D341Med (cell line): Measurements from ENCODE around the gene YRDC.
"Not testable (repeated sequence)": the region's sequence is repeated elsewhere in the genome, so short reads cannot be mapped to it uniquely, and the experiment has no call there.

ENCODE experiments used
- DNase-seq: peaks from one replicate; pipeline ENCODE4 v3.0.0; 2012; ENCODE audit warnings: low spot score

The YRDC gene

DNA sequence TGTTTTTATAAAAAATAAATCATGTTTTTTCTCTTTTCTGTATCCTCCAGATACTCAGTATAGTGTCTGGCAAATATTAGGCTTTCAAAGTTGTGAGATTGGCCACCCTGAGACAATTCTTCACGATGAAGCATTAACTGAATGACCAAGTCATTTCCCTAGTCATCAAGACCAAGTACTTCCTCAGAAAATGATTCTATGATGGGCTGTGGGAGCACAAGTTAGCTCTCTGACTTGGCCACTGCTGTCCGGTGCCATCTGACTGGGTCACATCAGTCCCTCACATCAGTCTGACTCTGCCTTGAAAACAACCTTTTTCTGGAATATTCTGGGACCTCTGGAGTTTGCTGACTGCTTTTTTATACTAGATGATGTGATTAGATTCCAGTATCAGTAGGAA lies 13.5 kb upstream of the YRDC start:
- DNase-seq, result no peak

DNA sequence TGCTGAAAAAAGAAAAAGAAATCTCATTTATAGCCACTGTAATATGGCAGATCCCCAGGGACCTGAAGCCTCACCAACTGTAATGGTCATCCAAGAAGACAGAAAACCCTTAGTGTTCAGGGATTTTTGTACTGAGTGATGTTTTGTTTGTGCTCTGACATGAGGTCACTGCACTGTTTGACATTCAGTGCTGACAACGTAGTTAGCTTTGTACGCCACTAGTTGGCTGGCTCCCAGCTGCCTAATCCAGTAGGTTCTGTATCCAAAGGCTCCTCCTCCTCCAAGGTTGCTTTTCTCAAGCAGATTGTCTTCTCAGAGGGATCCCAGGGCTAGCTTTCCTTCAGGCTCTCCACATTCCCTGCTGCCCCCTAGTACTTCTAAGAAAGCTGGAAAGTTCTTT lies 9.5 kb upstream of the YRDC start:
- no peak for DNase-seq

DNA sequence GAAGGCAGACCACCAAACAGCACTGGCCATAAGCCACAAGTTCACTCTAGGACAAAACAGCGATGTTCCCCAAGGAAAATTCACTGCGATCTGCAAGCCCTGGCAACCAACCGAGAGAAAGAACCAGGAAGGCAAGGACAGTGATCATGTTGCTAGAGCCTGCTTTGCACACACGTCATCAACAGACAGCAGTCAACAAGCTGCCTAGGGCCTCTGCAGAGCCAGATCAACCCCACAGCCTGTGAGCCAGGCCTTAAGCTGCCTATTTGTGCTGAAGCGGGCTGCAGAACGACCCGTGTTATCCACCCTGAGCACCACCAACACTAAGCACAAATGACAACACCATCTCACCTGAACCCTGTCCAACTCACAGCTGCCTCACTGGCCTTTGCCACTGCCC lies 6.2 kb upstream of the YRDC start:
- DNase-seq, result no peak

DNA sequence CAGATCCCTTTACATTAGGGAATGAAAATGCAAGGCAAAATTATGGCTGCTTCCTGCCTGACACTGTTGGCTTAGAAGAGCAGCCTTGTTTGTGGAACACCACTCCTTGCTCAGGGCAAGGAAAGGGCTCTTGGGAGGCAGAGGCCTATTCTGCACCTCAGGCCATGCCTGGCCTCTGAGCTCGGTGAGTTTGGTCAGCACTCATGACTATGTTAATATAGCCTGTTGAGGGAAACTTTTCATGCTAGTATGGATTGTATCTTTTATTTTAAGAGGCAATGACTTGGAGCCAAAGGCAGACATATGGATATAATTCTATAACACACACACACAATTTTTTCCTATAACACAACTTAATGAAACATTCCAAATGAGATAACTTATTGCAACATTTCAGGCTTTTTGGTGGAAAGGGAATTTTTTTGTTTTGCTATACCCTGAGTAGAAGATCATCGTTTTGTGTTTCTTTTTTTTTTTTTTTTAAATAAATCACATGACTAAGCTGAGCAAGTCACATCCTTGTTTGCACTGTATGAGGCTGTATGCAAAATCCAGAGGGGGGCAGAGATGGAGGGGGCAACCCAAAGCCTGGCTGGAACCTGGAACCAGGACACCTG lies 5.6 kb upstream of the YRDC start:
- DNase-seq, result no peak

DNA sequence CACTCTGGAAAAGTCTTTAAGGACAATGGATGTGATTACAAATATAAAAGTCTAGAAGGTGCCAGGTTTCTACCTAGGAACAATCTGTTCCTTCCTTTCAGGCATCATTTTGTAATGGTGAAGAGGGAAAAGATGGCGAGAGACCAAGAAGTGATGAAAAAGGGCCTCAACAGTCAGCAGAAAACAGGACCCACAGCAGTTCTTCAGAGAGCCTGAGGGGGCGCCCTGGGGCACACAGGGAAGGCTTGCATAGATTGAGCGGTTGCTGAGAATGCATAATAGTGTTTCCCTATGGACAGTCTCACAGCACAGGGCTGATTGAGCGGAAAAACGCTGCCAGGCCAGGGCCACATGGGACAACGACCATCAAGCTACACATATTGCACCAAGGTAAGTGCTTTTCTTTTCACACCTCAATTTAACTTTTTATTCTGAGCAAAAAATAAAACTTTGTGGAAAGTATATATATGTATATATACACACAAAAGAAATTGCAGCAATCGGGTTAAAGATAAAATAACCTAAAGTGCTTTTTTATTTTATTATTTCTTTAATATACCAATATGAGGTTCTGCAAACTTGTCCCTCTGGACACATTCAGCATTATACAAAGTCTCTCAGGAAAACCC lies 3.1 kb upstream of the YRDC start:
- DNase-seq, result peak; percentile 79

DNA sequence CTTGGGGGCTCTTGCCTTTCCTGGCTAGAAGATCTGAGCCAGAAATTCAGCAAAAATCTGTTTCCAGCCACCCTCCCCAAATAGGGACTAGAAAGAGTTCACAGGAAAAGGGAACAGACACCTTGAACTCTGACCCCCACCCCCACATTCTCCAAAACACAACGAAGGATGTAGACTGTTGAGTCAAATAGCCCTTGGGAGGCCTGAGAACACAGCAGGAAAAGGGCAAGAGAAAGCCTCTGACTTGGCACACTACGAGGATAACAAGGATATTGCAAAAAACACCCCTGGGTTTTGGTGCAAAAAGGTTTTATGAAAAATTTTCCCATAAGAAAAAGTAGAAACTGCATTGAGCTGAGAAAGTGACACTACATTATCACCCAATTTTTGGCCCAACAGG lies 1.9 kb upstream of the YRDC start:
- DNase-seq, result no peak

DNA sequence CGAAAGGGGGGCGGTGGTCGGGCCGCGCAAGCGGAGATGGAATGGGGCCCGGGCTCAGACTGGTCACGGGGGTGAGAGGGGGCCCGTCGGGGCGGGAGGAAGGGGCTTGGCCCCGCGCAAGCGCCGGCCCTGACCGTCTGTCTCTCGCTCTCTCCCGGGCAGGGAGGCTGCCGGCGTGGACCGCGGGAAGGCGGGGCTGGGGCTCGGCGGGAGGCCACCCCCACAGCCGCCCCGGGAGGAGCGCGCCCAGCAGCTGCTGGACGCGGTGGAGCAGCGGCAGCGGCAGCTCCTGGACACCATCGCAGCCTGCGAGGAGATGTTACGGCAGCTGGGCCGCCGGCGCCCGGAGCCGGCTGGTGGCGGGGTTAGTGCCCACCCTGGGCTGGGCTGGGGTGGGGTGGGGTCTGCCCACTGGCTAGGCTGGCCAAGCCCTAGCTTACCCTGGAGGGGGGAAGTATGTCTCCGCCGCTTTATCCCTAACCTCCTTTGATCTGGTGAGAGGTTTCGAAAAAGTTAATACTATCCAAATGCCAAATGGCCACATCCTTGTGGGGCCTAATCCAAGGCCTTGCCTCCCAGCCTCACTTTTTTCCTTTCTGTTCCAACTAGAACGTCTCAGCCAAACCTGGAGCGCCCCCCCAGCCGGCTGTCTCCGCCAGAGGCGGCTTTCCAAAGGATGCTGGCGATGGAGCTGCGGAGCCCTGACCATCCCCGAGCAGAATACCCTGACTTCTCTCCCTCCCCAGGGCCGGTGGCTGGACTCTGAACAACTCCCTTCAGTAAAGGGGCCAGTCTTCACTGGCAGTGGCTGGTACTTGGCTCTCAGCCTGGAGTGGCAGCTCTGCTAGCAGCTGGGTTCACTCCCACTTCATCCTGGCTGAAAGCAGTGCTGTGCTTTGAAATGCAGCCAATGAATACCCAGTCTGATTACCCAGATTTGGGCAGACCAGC lies 636 bp upstream of the YRDC start:
- peak; percentile 88 for DNase-seq

DNA sequence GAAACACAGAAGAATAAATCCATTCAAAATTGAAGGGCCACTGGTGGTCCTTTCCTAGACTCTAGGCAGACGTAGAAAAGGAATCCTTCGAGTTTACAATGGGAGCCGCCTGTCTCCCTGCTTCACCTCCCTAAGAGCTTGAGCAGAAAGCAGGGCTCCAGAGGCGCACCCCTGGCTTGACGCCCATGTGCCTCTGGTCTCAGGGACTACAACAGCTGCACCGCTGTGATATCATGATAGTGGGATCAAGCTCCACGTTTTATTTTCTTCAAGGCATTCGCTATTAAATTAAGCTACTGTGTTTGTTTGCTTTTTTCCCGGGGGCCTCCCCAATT lies 821 bp downstream of the YRDC start:
- no peak for DNase-seq

DNA sequence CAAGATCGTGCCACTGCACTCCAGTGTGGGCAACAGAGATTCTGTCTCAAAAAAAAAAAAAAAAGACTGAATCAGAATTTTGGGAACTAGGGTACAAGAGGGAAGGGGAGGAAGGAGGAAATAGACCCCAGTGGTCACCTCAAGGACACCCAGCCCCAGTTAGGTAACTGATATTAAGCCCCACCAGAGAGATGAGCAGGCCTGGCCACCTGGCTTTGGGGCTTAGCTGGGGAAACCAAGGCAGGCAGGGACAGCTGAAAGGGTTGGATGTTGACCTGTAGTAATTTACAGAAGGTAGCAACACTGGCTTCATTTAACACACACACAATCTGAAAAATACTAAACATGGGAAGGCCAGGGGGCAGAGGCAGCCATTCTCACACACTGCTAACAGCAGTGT lies 5.6 kb downstream of the YRDC start:
- DNase-seq, result no peak

DNA sequence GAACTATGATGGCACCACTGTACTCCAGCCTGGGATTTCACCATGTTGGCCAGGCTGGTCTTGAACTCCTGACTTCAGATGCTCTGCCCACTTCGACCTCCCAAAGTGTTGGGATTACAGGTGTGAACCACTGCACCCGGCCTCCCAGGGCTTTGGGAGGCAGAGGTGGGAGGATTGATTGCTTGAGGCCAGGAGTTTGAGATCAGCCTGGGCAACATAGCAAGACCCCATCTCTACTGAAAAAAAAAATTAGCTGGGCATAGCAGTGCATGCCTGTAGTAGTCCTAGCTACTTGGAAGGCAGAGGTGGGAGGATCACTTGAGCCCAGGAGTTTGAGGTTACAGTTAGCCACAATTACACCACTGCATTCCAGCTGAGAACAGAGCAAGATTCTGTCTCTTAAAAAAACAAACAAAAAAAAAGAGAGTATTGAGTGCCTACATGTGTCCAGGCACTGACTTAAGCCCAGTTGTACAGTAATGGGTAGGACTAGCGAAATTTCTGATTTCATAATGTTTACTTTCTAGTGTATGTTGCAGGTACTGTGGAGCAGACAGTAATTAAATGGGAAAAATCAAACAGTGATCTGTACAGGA lies 10.2 kb downstream of the YRDC start:
- no peak for DNase-seq

DNA sequence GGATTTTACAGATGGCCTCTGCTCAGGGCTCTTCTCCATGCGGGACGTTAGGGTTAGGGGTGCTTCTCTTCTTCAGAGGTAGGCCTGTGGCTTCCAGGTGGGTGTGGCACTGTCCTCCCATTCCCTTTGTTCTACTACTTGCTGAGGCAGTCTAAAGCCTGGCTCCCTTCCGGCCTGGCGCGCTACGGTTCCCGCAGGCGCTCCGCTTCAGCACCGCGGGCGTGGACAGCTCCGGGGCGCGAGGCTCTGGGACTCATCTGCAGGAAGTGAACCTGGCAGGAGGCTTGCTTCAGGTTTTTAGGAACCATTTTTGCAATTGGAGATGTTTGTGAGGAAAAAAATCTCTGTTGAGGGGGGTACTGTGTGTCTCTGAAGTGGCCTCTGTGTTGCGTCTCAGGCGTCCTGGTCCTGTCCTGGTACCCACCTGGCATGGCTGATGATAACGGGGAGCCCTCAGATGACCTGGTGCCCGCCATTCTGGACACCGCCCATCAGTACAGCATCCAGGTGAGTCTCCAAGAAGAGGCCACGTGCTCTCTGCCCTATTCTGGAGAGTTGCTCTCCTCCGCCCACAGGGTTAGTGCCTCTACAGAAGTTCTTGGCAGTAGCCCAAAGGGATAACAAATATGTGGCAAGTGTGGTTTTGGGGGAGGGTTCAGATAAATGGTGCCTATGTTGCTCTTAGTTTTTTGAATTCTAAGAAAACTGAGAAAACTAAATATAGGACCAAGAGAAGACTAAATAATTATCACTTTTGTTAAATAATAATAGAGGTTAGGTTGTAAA lies 12.5 kb downstream of the YRDC start:
- peak; percentile 48 for DNase-seq

DNA sequence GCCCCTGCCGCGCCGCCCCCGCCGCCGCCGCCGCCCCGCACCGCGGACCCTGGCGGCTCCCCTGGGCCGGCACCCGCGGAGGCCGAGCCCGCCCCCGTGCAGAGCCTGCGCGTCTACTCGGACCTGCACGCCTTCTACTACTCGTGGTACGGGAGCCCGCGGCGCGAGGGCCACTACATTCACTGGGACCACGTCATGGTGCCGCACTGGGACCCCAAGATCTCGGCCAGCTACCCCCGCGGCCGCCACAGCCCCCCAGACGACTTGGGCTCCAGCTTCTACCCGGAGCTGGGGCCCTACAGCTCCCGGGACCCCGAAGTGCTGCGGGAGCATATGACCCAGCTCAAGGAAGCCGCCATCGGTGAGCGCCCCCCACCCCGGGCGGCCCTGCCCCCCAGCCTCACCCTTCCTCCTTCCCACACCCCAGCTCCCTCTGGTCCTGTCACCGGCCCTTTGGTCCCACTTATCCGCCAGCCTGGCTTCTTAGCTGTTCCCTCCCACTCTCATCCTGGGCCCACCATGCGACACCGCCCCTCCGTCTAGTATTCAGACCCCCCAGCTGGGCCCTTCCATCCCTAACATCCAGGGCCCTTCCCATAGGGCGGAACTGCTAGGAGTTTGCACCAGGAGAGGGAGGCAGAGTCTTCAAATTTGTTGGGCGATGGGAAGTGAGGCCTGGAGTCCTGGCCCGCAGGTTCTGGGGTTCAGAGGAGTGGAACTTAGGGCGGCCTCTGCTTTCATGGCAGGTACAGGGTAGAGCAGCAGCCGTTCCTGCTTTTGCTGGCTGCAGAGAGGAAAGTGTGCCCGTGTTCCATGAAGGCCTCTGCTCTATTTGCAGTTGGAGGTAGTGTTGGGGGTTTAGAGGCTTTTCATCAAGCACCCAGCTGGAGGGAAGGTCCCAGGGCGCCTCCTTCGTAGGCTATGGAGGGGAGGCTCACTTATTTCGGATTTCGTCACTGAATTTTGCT lies 13.4 kb downstream of the YRDC start:
- DNase-seq, result peak; percentile 58

DNA sequence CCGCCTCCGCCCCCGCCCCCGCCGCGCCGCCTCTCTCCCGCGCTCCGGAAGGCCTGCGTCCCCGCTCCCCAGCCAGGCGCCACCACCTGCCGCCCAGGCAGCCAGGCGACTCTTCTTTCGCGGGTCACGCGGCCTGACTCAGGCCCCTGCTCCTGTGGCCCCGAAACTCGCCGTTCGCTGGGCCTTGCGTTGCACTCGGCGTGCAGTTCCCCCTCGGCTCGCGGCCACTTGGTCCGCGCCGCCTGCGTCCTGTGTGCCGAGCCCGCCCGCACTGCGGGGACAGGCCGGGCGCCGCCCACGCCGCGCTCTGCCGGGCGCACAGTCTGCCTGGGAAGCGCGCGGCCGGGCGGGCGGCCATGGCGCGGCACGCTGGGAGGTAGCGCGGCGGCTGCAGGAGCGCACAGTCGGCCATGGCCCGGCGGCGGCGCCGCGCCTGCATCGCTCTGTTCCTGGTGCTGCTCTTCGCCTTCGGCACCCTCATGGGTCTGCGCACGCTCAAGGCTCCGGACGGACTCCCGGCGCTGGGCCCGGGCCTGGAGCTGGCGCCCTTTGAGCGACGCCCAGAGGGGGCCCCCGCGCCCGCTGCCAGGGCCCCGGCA lies 14.1 kb downstream of the YRDC start, which contains the start of gene MANEAL:
MANEAL (plus strand) TSS at position 75 of the 599 bp plus-strand sequence; CDS start at position 411, 336 bp downstream.
- peak; percentile 87 for DNase-seq

DNA sequence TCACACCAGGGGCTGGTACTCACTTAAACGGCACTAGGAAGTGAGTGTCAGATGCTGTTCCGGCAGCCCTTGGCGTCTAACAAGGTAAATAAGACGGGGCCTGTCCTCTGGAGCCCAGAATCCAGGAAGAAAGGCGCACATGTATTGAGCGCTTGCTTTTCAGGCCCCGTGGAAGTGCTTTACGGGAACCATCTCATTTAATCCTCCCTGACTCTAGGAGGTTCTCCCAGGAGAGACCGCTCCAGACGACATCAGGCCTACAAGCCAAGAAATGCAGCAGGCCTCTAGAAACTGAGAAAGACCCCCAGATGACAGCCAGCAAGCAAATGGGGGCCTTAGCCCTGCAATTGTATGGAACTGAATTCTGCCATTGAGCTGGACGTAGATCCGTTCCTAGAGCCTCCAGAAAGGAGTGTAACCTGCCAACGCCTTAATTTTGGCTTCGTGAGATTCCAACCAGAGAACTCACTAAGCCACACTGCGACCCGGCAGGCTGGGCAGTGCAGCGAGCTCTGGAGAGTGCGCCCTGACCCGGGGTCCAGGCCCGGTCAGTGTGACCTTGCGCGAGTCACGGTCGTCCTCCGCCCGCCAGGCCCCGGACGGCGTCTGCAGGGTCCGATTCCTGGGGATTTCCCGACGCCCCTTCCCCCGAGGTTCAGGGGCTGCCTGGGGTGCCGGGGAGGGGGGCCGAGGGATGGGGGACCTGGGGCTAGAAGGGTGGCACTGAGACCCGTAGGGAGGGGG lies 14.9 kb downstream of the YRDC start:
- DNase-seq, result no peak

DNA sequence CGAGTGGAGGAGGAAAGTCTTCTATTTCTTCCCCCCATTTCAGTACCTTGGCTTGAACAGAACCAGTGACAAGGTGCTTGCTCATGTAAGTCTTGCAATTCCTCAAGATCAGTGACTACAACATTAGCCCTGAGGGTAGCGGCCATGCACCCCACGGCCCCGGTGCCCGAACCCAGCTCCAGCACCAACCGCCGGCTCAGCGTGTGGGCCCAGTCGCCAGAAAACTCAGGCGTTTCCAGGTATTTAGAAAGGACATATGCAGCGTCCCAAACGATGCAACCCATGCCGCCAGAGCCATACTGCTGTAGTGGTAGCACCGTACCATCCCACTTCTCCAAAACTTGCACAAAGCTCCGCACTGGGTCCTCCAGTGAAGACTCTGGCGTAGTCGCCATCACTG lies 25.5 kb downstream of the YRDC start:
- no peak for DNase-seq

DNA sequence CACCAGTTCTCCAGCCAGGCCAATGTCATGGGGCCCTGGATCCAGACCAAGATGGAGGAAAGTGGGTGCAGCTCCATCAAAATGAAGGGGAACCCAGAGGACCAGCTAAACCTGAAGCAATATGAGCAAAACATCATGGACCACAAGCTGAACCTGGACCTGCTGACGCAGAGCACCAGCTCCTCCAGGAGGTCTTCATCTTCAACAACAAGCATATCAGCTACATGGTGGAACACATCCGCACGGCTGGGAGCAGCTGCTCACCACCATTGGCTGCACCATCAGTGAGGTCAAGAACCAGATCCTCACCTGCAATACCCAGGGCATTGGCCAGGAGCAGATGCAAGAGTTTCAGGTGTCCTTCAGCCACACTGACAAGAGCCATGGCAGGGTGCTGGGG lies 29.4 kb downstream of the YRDC start:
- no peak for DNase-seq

DNA sequence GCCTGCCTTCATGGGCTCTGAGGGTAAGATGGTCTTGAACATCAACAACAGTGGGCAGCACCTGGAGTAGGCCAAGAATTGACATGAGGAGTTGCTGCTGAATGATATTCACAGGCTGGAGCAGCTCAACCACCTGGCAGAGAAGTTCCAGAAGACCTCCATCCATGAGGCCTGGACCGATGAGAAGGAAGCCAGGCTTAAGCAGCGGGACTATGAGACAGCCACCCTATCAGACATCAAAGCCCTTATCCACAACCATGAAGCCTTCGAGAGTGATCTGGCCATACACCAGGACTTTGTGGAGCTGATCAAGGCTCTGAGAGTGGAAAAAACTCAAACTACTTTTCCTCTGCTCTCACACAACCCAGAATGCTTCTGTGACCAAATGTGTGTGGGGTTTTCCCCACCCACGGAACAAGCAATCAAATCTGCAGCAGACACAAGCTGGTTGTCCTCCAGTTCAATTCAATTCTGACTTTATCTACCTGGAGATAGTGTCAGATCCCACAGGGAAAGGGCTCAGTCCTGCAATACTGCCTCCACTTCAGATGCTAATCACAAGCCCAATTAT lies 31.0 kb downstream of the YRDC start:
- DNase-seq, result no peak

DNA sequence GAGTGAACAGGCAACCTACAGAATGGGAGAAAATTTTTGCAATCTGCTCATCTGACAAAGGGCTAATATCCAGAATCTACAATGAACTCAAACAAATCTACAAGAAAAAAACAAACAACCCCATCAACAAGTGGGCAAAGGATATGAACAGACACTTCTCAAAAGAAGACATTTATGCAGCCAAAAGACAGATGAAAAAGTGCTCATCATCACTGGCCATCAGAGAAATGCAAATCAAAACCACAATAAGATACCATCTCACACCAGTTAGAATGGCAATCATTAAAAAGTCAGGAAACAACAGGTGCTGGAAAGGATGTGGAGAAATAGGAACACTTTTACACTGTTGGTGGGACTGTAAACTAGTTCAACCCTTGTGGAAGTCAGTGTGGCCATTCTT lies 36.6 kb downstream of the YRDC start:
- not testable (repeated sequence) for DNase-seq

DNA sequence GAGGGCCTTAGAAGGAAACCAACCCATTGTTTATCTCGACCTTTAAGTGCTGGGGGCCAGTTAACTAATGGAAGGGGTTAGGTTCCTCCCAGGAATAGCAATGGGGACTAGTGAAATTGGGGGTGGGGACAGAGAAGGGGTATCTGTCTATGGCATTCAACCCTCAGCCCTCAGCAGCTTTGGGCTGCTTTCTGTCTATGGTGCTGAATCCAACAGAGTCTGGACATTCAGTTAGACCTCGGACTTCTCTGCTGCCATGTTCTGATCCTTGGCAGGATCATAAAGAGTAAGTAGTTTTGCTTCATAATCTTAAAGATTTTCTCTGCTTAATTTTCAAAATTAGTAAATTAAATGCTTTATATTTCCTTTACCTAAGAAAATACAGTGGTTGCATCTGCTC lies 40.5 kb downstream of the YRDC start:
- no peak for DNase-seq
